DND-41 (cell line): Measurements from ENCODE around the gene PSMC3IP.

Source experiments
- ATAC-seq: fragments of 200-7000 bp; cut with Tn5 transposase; 3 replicates; pipeline ENCODE4 v1.9.1; 2021; ENCODE audit warnings: low read depth; ENCODE audit not compliant: insufficient read depth
- DNase-seq: peaks from one replicate; pipeline ENCODE4 v3.0.0-alpha.2; 2020
- H2AFZ ChIP-seq: 2 replicates; pipeline ENCODE4 v1.6.0; 2012; ENCODE audit warnings: low read depth, low read length
- H3K27ac ChIP-seq: 2 replicates; pipeline ENCODE4 v1.5.1; 2012; ENCODE audit warnings: low read length, inconsistent platforms
- H3K27me3 ChIP-seq: fragments of 200-600 bp; sonication (generic); 2 replicates; pipeline ENCODE4 v1.6.0; 2012; ENCODE audit warnings: low read length, mild to moderate bottlenecking, inconsistent platforms; ENCODE audit not compliant: insufficient read depth, poor library complexity
- H3K36me3 ChIP-seq: 2 replicates; pipeline ENCODE4 v1.5.1; 2012; ENCODE audit warnings: low read length, inconsistent platforms; ENCODE audit not compliant: insufficient read depth
- H3K4me1 ChIP-seq: 2 replicates; pipeline ENCODE4 v1.5.1; 2012; ENCODE audit warnings: mild to moderate bottlenecking, low read length; ENCODE audit not compliant: insufficient read depth
- H3K4me2 ChIP-seq: 2 replicates; pipeline ENCODE4 v1.6.0; 2012; ENCODE audit warnings: mild to moderate bottlenecking, moderate library complexity, low read length, inconsistent platforms; ENCODE audit not compliant: insufficient read depth
- H3K4me3 ChIP-seq, 2 experiments: fragments of 200-600 bp in 1 of 2; shearing (Covaris generic) in 1 of 2; 2 replicates each; pipeline ENCODE4 v1.5.1; 2012 to 2016; ENCODE audit warnings: inconsistent platforms in 2 of 2, low read length in 2 of 2, mild to moderate bottlenecking in 2 of 2, low read depth in 1 of 2, moderate library complexity in 1 of 2
- H3K79me2 ChIP-seq: 2 replicates; pipeline ENCODE4 v1.6.0; 2012; ENCODE audit warnings: low read length, inconsistent platforms; ENCODE audit not compliant: insufficient read depth
- H3K9ac ChIP-seq: 2 replicates; pipeline ENCODE4 v1.6.0; 2012; ENCODE audit warnings: low read depth, mild to moderate bottlenecking, inconsistent platforms, low read length, moderate library complexity
- H3K9me3 ChIP-seq: 2 replicates; pipeline ENCODE4 v1.5.1; 2012; ENCODE audit warnings: low read length, moderate library complexity, mild to moderate bottlenecking, inconsistent platforms; ENCODE audit not compliant: insufficient read depth, severe bottlenecking
- H4K20me1 ChIP-seq: 2 replicates; pipeline ENCODE4 v1.6.0; 2012; ENCODE audit warnings: low read length; ENCODE audit not compliant: insufficient read depth
- CTCF ChIP-seq: IDR thresholded peaks from 2 replicates; pipeline ENCODE4 v1.5.1; 2012; ENCODE audit warnings: borderline replicate concordance, low read length, moderate library complexity, mild to moderate bottlenecking; ENCODE audit not compliant: poor library complexity, severe bottlenecking; ENCODE audit errors: extremely low read depth
- EZH2 ChIP-seq: IDR thresholded peaks from 3 replicates; pipeline ENCODE4 v1.6.1; 2012; ENCODE audit warnings: borderline replicate concordance, low read depth, mild to moderate bottlenecking, moderate library complexity, low read length, inconsistent platforms; ENCODE audit not compliant: severe bottlenecking

PSMC3IP gene

GRCh38 chr17:42566215-42566882 is 11.2 kb downstream of the PSMC3IP start:
- Histone ChIP-seq H3K9me3 (no peaks in the 10 kb centered on the region), H3K4me2 (peak overlapping the region; percentile 95), H4K20me1 (peaks cover 19% of the 10 kb centered on the region; the same call in 1 of the 2 replicates), H3K4me3 (peak overlapping the region; percentile 63 to 74; a peak in 3 of 4 replicates), H2AFZ (peak overlapping the region; percentile 84), H3K27ac (peak overlapping the region; percentile 89), H3K36me3 (peaks cover 82% of the 10 kb centered on the region), H3K9ac (peak overlapping the region; percentile 82), H3K27me3 (no peaks in the 10 kb centered on the region), H3K79me2 (peaks cover 75% of the 10 kb centered on the region), H3K4me1 (peaks cover 75% of the 10 kb centered on the region)
- DNase-seq = no peak
- no peak for TF ChIP-seq EZH2
- TF ChIP-seq CTCF = no peak
- peak; percentile 1; the same call in 1 of the 3 replicates for ATAC-seq

GRCh38 chr17:42565523-42566214 is 11.9 kb downstream of the PSMC3IP start:
- Histone ChIP-seq H3K9ac (peak overlapping the region; percentile 82), H2AFZ (no peak overlapping the region), H3K27ac (peak overlapping the region; percentile 89), H4K20me1 (peaks cover 19% of the 10 kb centered on the region; the same call in 1 of the 2 replicates), H3K79me2 (peaks cover 71% of the 10 kb centered on the region), H3K9me3 (no peaks in the 10 kb centered on the region), H3K4me2 (peak overlapping the region; percentile 95), H3K27me3 (no peaks in the 10 kb centered on the region), H3K36me3 (peaks cover 76% of the 10 kb centered on the region), H3K4me1 (peaks cover 78% of the 10 kb centered on the region), H3K4me3 (peak overlapping the region in 1 of 2 experiments; percentile 74; a peak in 1 of 4 replicates)
- no peak for ATAC-seq
- TF ChIP-seq CTCF (no peak), EZH2 (no peak)
- no peak for DNase-seq

- H3K27ac ChIP-seq = no peak overlapping the region
Observed at GRCh38 chr17:42564815-42565522, 12.6 kb downstream of the PSMC3IP start.

More at GRCh38 chr17:42564815-42565522, 12.6 kb downstream of the PSMC3IP start:
- H4K20me1 ChIP-seq = peaks cover 18% of the 10 kb centered on the region; the same call in 1 of the 2 replicates
- H3K79me2 ChIP-seq = peaks cover 68% of the 10 kb centered on the region
- peaks cover 76% of the 10 kb centered on the region for H3K4me1 ChIP-seq
- no peak overlapping the region for H3K4me3 ChIP-seq
- no peak for ATAC-seq
- no peak for DNase-seq
- no peaks in the 10 kb centered on the region for H3K9me3 ChIP-seq
- H3K9ac ChIP-seq = no peak overlapping the region
- peak overlapping the region; percentile 100; the same call in 1 of the 2 replicates for H3K4me2 ChIP-seq
- peaks cover 69% of the 10 kb centered on the region for H3K36me3 ChIP-seq
- no peak overlapping the region for H2AFZ ChIP-seq
- no peaks in the 10 kb centered on the region for H3K27me3 ChIP-seq
- TF ChIP-seq CTCF (no peak), EZH2 (no peak)
